Measurements from ENCODE around the gene CABS1. TPM values are rescaled to one million over a fixed set of nuclear protein-coding genes. Genes with fewer than 3 reads are reported as not detected.

The CABS1 gene
- total RNA-seq, 1 donor from 2014 or later = not detected

GRCh38 chr4:70382691-70383181, 48.0 kb downstream of the CABS1 start, which contains the start of gene SMR3B:
Gene SMR3B (plus strand): TSS chr4:70383131. CDS start chr4:70384511, 1,380 bp downstream.
- peak; percentile 5 to 54 for DNase-seq (ENCODE audit: low read depth in 2 of 2)

Other genes starting within 250 kb of the CABS1 start
- gene PRR27, start 180.7 kb upstream of the CABS1 start, total RNA-seq = not detected in 2 replicates
- not detected in 2 replicates for gene ODAM, start 139.3 kb upstream of the CABS1 start, total RNA-seq
- gene FDCSP, start 108.9 kb upstream of the CABS1 start, total RNA-seq = not detected in 2 replicates
- gene CSN3, start 92.4 kb upstream of the CABS1 start, total RNA-seq = not detected in 2 replicates
- not detected in 2 replicates for gene SMR3A, start 25.8 kb downstream of the CABS1 start, total RNA-seq
- gene SMR3B, start 48.1 kb downstream of the CABS1 start, total RNA-seq = not detected in 2 replicates
- not detected in 2 replicates for gene OPRPN, start 63.0 kb downstream of the CABS1 start, total RNA-seq
- not detected in 2 replicates for gene MUC7, start 137.2 kb downstream of the CABS1 start, total RNA-seq
- not detected in 2 replicates for gene AMTN, start 183.6 kb downstream of the CABS1 start, total RNA-seq

Data from dermis microvascular lymphatic vessel endothelial cell (primary cell).